Activated naive CD8-positive, alpha-beta T cell treated with anti-CD3 and anti-CD28 coated beads for 36 hours (primary cell): ENCODE data around the gene CFL1. TPM values are rescaled to one million over a fixed set of nuclear protein-coding genes. Genes with fewer than 3 reads are reported as not detected.

ENCODE experiments used
- DNase-seq: peaks from one replicate; pipeline ENCODE4 v3.0.0; 2021
- H3K27ac Mint-ChIP-seq: one replicate; pipeline ENCODE4 v1.8.0; 2022; ENCODE audit warnings: mild to moderate bottlenecking, moderate library complexity, mixed read lengths
- H3K27me3 Mint-ChIP-seq: one replicate; pipeline ENCODE4 v1.8.0; 2022; ENCODE audit warnings: mild to moderate bottlenecking, mixed read lengths
- H3K36me3 Mint-ChIP-seq: one replicate; pipeline ENCODE4 v1.8.0; 2021; ENCODE audit warnings: mild to moderate bottlenecking, mixed read lengths
- H3K4me1 Mint-ChIP-seq: one replicate; pipeline ENCODE4 v1.8.0; 2021; ENCODE audit warnings: mixed read lengths
- H3K4me3 Mint-ChIP-seq: one replicate; pipeline ENCODE4 v1.8.0; 2022; ENCODE audit warnings: mild to moderate bottlenecking, moderate library complexity, mixed read lengths
- H3K9me3 Mint-ChIP-seq: one replicate; pipeline ENCODE4 v1.8.0; 2022; ENCODE audit warnings: mixed read lengths
- total RNA-seq, 2 experiments: library from RNA; stranded (reverse); gene quantifications; one replicate each; pipeline ENCODE4 v1.2.3, GENCODE V29; 2021

The CFL1 gene
- total RNA-seq, 2 experiments from 2014 or later, result 1,050 to 1,075 TPM

DNA sequence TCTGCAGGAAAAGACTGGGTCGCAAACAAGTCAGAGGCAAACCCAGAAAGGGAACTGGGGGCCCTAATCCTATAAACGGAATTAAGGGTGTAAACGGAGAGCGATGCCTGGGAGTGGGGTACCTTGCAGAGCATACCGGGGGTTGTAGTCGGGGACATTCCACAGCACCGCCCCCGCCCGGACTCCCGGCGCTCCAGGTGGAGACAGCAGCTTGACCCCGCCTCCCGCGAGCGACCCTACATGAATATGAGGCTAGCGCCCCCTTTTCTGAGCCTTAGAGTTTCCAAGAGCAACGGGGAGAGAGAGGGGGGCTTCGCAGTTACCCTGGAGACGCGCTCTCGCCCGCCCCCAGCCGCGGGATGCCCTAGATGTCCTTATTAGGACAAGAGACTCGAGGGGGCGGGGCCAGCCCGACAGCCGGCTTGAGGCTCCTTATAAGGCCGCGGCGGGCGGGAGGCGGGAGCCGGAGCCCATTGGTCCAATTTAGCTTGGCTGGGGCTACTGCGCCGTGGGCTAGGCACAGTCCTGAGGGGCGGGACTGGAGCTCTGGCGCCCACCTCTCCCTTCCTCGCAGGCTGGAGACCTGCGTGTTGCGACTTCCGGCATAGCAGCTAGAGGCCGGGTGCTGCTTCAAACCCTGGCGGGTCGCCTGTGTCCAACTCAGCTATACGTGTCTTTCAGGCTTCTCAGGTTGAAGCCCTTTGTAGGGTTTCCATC, 1.3 kb upstream of the CFL1 start:
- Mint-ChIP-seq H3K4me1 (peaks cover 53% of the 10 kb centered on the region), H3K36me3 (peaks cover 34% of the 10 kb centered on the region), H3K4me3 (peak overlapping the region; percentile 95)

DNA sequence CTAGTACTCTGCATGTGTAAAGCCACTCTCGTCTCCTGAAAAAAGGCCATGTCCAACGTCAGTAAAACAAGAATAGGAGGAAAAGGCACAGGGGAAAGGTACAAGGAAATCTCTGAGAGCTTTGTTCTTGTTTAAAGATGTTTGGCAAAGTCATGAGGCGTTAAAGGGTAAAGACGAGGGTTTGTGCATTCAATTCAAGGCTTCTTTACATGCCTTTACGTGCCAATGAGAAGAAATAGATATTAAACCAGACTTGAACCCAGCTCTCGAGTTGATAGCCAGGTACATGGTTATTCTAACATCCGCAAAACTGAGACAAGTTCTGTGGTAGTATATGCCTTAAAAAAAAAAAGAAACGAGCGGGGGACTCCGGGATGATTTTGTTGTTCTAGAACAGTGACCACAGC, 704 bp upstream of the CFL1 start:
- peak overlapping the region; percentile 95 for H3K4me3 Mint-ChIP-seq

More for the DNA sequence above, 1.3 kb upstream of the CFL1 start:
- Mint-ChIP-seq H3K9me3 (no peaks in the 10 kb centered on the region), H3K27me3 (no peaks in the 10 kb centered on the region), H3K27ac (peak overlapping the region; percentile 98)
- DNase-seq, result peak; percentile 99

GRCh38 chr11:65857500-65857852, 504 bp downstream of the CFL1 start:
- Mint-ChIP-seq H3K27ac (peak overlapping the region; percentile 88), H3K4me1 (peaks cover 53% of the 10 kb centered on the region), H3K36me3 (peaks cover 44% of the 10 kb centered on the region), H3K27me3 (no peaks in the 10 kb centered on the region), H3K9me3 (no peaks in the 10 kb centered on the region), H3K4me3 (peak overlapping the region; percentile 96)
- no peak for DNase-seq

More for the DNA sequence above, 704 bp upstream of the CFL1 start:
- peaks cover 40% of the 10 kb centered on the region for H3K36me3 Mint-ChIP-seq
- H3K27me3 Mint-ChIP-seq, result no peaks in the 10 kb centered on the region
- H3K4me1 Mint-ChIP-seq, result peaks cover 57% of the 10 kb centered on the region
- H3K9me3 Mint-ChIP-seq, result no peaks in the 10 kb centered on the region
- H3K27ac Mint-ChIP-seq, result peak overlapping the region; percentile 98
- no peak for DNase-seq

DNA sequence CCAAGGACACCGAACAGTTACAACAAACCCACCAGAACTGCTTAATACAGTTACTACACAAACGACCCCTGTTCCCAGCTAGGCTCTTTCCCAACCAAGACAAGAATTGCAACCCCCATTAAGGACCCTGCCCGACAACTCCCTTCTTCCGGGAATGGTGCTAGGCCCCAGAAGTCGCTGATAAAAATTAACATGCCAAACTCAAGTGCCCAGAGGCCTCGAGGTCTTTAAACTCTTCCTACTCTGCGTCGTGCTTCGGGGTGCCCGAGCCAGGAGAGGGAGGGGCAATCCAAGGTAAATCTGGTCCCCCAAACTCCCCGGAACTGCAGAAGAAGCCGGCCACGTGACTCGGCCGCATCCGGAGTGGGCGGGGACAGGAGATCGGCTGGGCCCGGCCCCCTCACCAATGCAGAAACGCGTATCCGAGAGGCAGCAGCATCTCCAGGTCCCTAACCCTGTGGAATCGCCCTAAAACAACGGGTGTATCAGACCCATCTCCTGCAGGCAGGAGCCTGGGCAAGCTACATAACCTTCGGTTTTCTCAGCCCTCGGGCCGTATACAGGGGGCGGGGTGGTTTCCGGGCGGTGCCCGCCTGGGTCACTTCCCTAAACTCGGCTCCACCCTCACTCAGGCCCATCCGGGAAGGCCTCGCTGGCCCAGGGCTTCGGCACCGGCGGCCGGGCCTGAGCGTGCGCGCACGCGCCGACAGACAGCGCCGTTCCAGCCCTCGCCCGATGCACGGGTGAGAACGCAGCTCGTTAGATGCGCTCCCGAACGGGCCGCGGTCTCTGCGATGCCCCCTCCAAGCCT, 1.1 kb downstream of the CFL1 start:
- Mint-ChIP-seq H3K4me3 (peak overlapping the region; percentile 96), H3K27ac (peak overlapping the region; percentile 88), H3K4me1 (peaks cover 51% of the 10 kb centered on the region), H3K36me3 (peaks cover 46% of the 10 kb centered on the region), H3K9me3 (peaks cover 2% of the 10 kb centered on the region), H3K27me3 (no peaks in the 10 kb centered on the region)
- peak; percentile 87 for DNase-seq

GRCh38 chr11:65855927-65856363, 2.0 kb downstream of the CFL1 start:
- Mint-ChIP-seq H3K27me3 (no peaks in the 10 kb centered on the region), H3K27ac (peak overlapping the region; percentile 88), H3K36me3 (peaks cover 54% of the 10 kb centered on the region), H3K4me1 (peaks cover 43% of the 10 kb centered on the region), H3K4me3 (peak overlapping the region; percentile 96), H3K9me3 (peaks cover 7% of the 10 kb centered on the region)
- no peak for DNase-seq

- no peak for DNase-seq
- Mint-ChIP-seq H3K4me3 (peak overlapping the region; percentile 96), H3K27ac (peak overlapping the region; percentile 88), H3K9me3 (peaks cover 7% of the 10 kb centered on the region), H3K4me1 (peaks cover 43% of the 10 kb centered on the region), H3K36me3 (peaks cover 54% of the 10 kb centered on the region), H3K27me3 (no peaks in the 10 kb centered on the region)
Measured at GRCh38 chr11:65854852-65855837, 2.8 kb downstream of the CFL1 start.

DNA sequence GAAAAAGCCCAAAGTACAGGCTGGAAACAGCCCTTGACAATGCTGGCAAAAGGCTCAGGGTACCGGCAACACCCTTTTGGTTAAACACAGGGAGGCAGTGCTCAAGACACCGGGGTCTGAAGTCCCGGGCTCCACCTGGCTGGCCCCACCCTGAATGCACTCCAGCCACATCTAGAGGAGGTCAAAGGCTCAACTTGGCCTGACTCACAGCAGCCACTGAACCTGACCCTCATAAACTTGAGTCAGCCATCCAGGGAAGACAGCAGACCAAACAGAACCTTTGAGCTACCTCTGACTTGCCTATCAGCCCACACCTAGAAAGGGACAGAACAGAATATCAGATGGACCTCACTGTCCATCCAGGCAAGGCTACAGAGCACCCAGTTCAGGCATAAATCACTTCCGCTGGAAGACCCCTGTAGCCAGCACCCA, 3.8 kb downstream of the CFL1 start:
- Mint-ChIP-seq H3K27me3 (no peaks in the 10 kb centered on the region), H3K4me3 (peak overlapping the region; percentile 40), H3K36me3 (peaks cover 54% of the 10 kb centered on the region), H3K27ac (peak overlapping the region; percentile 68), H3K9me3 (peaks cover 7% of the 10 kb centered on the region), H3K4me1 (peaks cover 39% of the 10 kb centered on the region)
- DNase-seq, result no peak

DNA sequence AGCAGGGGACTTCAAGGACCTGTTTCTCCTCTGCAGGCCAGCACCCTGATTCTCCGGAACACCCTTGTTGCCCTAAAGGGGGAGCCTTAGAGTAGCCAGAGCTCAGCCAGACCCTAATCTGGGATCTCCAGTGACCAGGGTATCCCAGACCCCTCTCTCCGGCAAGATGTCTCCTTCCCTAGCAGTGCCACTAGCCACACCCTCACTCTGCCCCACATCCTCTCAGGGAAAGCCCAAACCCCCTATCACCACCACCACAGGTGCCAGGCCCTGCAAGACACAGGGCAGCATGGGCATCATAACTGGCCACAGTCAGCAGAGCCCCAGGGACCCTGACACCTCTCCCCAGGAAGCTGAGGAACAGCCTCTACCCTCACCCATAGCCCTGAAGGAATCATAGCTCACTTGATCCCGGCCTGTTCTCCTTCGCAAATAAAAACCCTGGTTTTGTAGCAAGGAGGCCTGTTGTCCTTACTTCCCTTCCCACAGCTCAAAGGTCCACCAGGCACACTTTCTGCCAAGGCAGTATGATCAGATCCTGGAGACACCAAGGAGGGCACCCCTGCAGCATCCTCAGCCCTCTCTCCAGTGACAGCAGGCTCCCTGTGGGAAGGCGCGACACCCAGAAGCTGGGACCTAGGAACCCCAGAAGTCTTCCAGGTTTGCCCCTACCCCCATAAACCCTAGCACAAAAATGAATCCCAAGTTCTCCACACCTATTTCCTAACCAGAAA, 4.6 kb downstream of the CFL1 start:
- Mint-ChIP-seq H3K36me3 (peaks cover 54% of the 10 kb centered on the region), H3K4me3 (no peak overlapping the region), H3K4me1 (peaks cover 33% of the 10 kb centered on the region), H3K9me3 (peaks cover 7% of the 10 kb centered on the region), H3K27me3 (no peaks in the 10 kb centered on the region), H3K27ac (peak overlapping the region; percentile 61)
- no peak for DNase-seq

- H3K27ac Mint-ChIP-seq, result peak overlapping the region; percentile 42
Measured at GRCh38 chr11:65852508-65853245, 5.3 kb downstream of the CFL1 start.

DNA sequence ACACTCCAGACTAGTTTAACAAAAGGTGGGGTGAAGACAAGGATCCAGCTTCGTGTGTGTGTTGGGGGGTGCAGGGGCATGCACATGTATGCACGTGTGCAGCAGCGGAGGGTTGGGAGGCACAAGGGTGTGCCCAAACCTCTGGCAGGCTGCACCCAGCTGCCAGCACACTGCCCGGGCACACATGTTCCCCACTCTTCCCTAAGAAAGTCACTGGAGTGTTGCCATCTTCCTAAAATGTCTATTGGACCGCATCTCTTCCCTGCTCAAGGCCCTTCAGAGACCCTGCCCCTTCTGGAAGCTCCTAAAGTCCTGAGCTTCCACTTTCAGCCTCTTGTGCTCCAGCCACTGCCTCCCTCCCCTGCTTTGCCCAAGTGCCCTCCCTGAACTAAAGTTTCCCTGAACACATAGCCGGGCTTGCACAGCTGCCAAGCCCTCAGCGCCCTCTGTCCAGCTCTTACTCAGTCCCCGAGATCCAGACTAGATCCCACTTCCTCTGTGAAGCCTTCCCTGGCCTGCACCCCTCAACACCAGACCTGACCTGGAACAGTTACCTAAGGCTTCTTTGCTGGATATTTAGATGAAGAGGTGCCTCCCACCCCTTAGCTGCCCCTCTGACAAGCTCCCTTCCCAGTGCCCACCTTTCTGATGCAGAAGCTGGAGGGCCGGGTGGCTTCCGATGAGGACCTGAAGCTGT, 6.0 kb downstream of the CFL1 start:
- peak overlapping the region; percentile 47 for H3K27ac Mint-ChIP-seq
- no peaks in the 10 kb centered on the region for H3K27me3 Mint-ChIP-seq
- peaks cover 54% of the 10 kb centered on the region for H3K36me3 Mint-ChIP-seq

More at GRCh38 chr11:65852508-65853245, 5.3 kb downstream of the CFL1 start:
- H3K9me3 Mint-ChIP-seq, result peaks cover 7% of the 10 kb centered on the region
- no peak overlapping the region for H3K4me3 Mint-ChIP-seq
- peaks cover 54% of the 10 kb centered on the region for H3K36me3 Mint-ChIP-seq
- H3K4me1 Mint-ChIP-seq, result peaks cover 32% of the 10 kb centered on the region
- DNase-seq, result no peak
- H3K27me3 Mint-ChIP-seq, result no peaks in the 10 kb centered on the region

GRCh38 chr11:65851083-65851579, 6.8 kb downstream of the CFL1 start:
- Mint-ChIP-seq H3K4me1 (peaks cover 24% of the 10 kb centered on the region), H3K4me3 (no peak overlapping the region), H3K9me3 (peaks cover 7% of the 10 kb centered on the region), H3K27me3 (no peaks in the 10 kb centered on the region), H3K36me3 (peaks cover 46% of the 10 kb centered on the region), H3K27ac (peak overlapping the region; percentile 34)
- DNase-seq, result no peak

More for the DNA sequence above, 6.0 kb downstream of the CFL1 start:
- no peak for DNase-seq
- Mint-ChIP-seq H3K4me1 (peaks cover 32% of the 10 kb centered on the region), H3K4me3 (peak overlapping the region; percentile 32), H3K9me3 (peaks cover 7% of the 10 kb centered on the region)

DNA sequence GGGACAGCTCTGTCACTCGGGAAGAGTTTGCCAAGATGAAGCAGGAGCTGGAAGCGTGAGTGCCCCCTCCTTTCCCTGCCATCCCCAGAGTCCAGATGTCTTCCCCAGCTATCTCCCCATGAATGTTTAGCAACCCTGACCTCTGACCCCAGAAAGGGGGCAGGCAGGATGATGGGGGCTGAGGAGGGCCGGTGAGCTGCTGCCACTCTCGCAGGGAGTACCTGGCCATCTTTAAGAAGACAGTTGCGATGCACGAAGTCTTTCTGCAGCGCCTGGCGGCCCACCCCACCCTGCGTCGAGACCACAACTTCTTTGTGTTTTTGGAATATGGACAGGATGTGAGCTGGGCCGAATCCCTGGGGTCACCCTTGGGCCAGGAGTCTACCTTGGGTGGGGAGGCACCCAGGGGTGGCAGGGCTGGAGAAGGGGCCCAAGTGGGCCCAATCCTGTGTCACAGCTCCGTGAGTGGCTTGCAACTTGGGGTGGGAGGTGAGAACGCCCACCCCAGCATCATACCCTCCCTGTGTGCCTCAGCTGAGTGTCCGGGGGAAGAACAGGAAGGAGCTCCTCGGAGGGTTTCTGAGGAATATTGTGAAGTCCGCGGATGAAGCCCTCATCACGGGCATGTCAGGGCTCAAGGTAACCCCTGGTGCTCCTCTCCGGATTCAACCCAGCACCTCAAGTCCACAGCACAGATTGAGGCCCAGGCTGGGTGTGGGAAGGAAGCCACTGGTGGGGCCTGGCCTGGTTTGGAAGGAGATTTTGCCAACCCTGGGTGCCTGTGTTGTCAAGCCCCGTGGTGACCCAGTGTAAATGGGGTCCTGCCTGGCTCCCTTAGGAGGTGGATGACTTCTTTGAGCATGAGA, 7.5 kb downstream of the CFL1 start:
- Mint-ChIP-seq H3K27me3 (no peaks in the 10 kb centered on the region), H3K36me3 (peaks cover 39% of the 10 kb centered on the region), H3K4me1 (peaks cover 18% of the 10 kb centered on the region), H3K4me3 (no peak overlapping the region), H3K27ac (no peak overlapping the region), H3K9me3 (peaks cover 7% of the 10 kb centered on the region)
- no peak for DNase-seq
